OCI-LY7 (cell line): Measurements from ENCODE around the gene C1QL4. TPM values are rescaled to one million over a fixed set of nuclear protein-coding genes. Genes with fewer than 3 reads are reported as not detected.

Experiments
- BruUV-seq: library from RNA; stranded (reverse); fragments of 400-500 nt; replicated peaks from 2 replicates; lab custom pipeline; 2021; lab: Mats Ljungman, UMichigan
- CTCF ChIA-PET: fragments of 300-600 bp; sonication (Branson Sonifier 250); formaldehyde crosslinking; loops from one replicate; lab custom pipeline; 2022; ENCODE audit warnings: antibody characterized with exemption; ENCODE audit not compliant: unreplicated experiment; lab: Charles Lee
- POLR2A ChIA-PET: fragments of 300-600 bp; sonication (Branson Sonifier 250); formaldehyde crosslinking; loops from one replicate; lab custom pipeline; 2022; ENCODE audit warnings: antibody characterized with exemption; lab: Charles Lee
- DNase-seq: peaks from one replicate; pipeline ENCODE4 v3.0.0-alpha.2; 2015; ENCODE audit warnings: low spot score
- H2AFZ ChIP-seq: fragments of 200-600 bp; sonication (generic), shearing (Covaris generic); 2 replicates; pipeline ENCODE4 v1.6.1; 2014; ENCODE audit warnings: mild to moderate bottlenecking, antibody characterized with exemption, low read length, moderate library complexity
- H3K27ac ChIP-seq: fragments of 200-600 bp; sonication (generic); 2 replicates; pipeline ENCODE4 v1.5.1; 2014; ENCODE audit warnings: mixed run types, low read depth, mild to moderate bottlenecking, moderate library complexity, low read length, inconsistent platforms; ENCODE audit not compliant: poor library complexity, severe bottlenecking
- H3K36me3 ChIP-seq: fragments of 200-600 bp; sonication (generic); 2 replicates; pipeline ENCODE4 v1.6.1; 2014; ENCODE audit warnings: mild to moderate bottlenecking, antibody characterized with exemption, low read length, moderate library complexity, mixed read lengths; ENCODE audit not compliant: insufficient read depth
- H3K4me1 ChIP-seq: fragments of 200-600 bp; sonication (generic); 2 replicates; pipeline ENCODE4 v1.5.1; 2014; ENCODE audit warnings: mild to moderate bottlenecking, low read length; ENCODE audit not compliant: insufficient read depth, poor library complexity, severe bottlenecking
- H3K4me2 ChIP-seq: fragments of 200-600 bp; sonication (generic); 2 replicates; pipeline ENCODE4 v1.6.1; 2014; ENCODE audit warnings: mild to moderate bottlenecking, low read length
- H3K4me3 ChIP-seq: fragments of 200-600 bp; sonication (generic); 2 replicates; pipeline ENCODE4 v1.5.1; 2014; ENCODE audit warnings: mild to moderate bottlenecking, low read depth, low read length; ENCODE audit not compliant: poor library complexity, severe bottlenecking
- H3K79me2 ChIP-seq: fragments of 200-600 bp; sonication (generic); 2 replicates; pipeline ENCODE4 v1.6.1; 2016; ENCODE audit warnings: low read depth, mild to moderate bottlenecking, low read length, moderate library complexity, mixed read lengths; ENCODE audit not compliant: insufficient read depth
- H3K9me2 ChIP-seq: fragments of 200-600 bp; sonication (generic); 2 replicates; pipeline ENCODE4 v1.6.1; 2016; ENCODE audit warnings: mild to moderate bottlenecking, low read length, mixed read lengths; ENCODE audit not compliant: insufficient read depth
- H3K9me3 ChIP-seq: fragments of 200-600 bp; sonication (generic); 2 replicates; pipeline ENCODE4 v1.6.1; 2014; ENCODE audit warnings: mild to moderate bottlenecking, mixed run types, low read length, mixed read lengths
- H4K20me1 ChIP-seq: fragments of 200-600 bp; sonication (generic); 2 replicates; pipeline ENCODE4 v1.6.1; 2014; ENCODE audit warnings: mild to moderate bottlenecking, antibody characterized with exemption, low read length, moderate library complexity, mixed read lengths; ENCODE audit not compliant: insufficient read depth
- EZH2phosphoT487 ChIP-seq: fragments of 200-600 bp; sonication (generic); IDR thresholded peaks from 2 replicates; pipeline ENCODE4 v1.6.1; 2018; ENCODE audit warnings: low read depth, borderline replicate concordance, mild to moderate bottlenecking, mixed run types, antibody characterized with exemption, low read length, moderate library complexity, mixed read lengths
- intact Hi-C: fragments of 100-400 bp; cut with micrococcal nuclease; formaldehyde crosslinking; loops from one replicate; pipeline ENCODE4 v1.10.0; 2022; ENCODE audit not compliant: unreplicated experiment
- total RNA-seq, 2 experiments: library from RNA; depleted of rRNA in 1 of 2; stranded (reverse); fragments of >200 nt in 1 of 2; shearing (Covaris generic) in 1 of 2; gene quantifications; 2 replicates each; pipeline ENCODE4 v1.2.3, GENCODE V29; 2014 to 2022
- TF ChIP-seq, protein P1 (sequence below): fragments of 200-600 bp; sonication (generic); conservative IDR thresholded peaks from 2 replicates; pipeline ENCODE4 v1.5.1; 2014; ENCODE audit warnings: mild to moderate bottlenecking, antibody characterized with exemption, low read length, moderate library complexity, mixed read lengths

C1QL4 gene
- total RNA-seq, 2 experiments from 2014 or later = 0.19 TPM; not detected in 1

DNA sequence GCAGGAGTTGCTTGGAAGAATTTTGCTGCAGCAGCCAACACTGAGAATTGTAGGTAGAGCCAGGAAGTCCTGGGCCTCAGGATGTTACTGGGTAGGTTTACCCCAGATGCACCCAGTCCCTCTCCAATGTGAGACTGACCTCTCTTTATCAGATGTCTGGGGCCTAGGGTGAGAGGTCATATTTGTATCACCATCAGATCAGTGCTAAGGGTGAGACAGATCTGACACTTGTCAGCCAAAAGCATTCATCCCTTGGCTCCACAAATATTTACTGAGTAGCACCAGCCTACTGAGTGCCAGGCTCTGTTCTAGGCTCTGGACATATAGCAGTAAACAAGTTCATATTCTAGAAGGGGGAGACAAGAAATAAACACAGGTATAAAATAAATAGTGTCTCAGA is 9.6 kb downstream of the C1QL4 start:
- intact Hi-C loops = no loop called here
- CTCF ChIA-PET = no interaction called here
- H3K4me1 ChIP-seq = peaks cover 16% of the 10 kb centered on the region
- DNase-seq = no peak
- no TSS peak for BruUV-seq
- no peak overlapping the region for H3K4me2 ChIP-seq
- H3K4me3 ChIP-seq = no peak overlapping the region
- TF ChIP-seq, protein P1, sequence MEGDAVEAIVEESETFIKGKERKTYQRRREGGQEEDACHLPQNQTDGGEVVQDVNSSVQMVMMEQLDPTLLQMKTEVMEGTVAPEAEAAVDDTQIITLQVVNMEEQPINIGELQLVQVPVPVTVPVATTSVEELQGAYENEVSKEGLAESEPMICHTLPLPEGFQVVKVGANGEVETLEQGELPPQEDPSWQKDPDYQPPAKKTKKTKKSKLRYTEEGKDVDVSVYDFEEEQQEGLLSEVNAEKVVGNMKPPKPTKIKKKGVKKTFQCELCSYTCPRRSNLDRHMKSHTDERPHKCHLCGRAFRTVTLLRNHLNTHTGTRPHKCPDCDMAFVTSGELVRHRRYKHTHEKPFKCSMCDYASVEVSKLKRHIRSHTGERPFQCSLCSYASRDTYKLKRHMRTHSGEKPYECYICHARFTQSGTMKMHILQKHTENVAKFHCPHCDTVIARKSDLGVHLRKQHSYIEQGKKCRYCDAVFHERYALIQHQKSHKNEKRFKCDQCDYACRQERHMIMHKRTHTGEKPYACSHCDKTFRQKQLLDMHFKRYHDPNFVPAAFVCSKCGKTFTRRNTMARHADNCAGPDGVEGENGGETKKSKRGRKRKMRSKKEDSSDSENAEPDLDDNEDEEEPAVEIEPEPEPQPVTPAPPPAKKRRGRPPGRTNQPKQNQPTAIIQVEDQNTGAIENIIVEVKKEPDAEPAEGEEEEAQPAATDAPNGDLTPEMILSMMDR = no peak
- no peak for TF ChIP-seq EZH2phosphoT487
- H3K27ac ChIP-seq = no peak overlapping the region
- peaks cover 16% of the 10 kb centered on the region; the same call in 1 of the 2 replicates for H3K79me2 ChIP-seq
- H3K36me3 ChIP-seq = peaks cover 75% of the 10 kb centered on the region
- no peaks in the 10 kb centered on the region for H3K9me2 ChIP-seq
- no peaks in the 10 kb centered on the region for H3K9me3 ChIP-seq
- no peaks in the 10 kb centered on the region for H4K20me1 ChIP-seq
- no peak overlapping the region for H2AFZ ChIP-seq
- POLR2A ChIA-PET = no interaction called here

DNA sequence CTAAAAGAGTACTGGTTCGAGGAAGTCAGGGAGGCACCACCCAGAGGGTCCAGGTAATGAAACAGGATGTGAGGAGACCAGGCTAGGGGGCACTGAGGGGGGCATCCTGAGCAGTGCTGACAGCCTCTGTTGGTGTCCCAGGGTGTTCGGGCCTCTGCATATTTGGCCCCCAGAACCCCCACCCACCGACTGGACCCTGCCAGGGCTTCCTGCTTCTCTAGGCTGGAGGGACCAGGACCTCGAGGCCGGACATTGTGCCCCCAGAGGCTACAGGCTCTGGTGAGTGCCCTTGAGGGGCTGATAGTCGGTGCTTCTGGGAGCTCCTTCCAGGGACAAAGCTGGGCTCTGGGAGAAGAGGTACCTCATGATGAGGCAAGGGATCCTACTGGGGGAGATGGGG is 11.4 kb downstream of the C1QL4 start:
- no peak overlapping the region for H3K4me2 ChIP-seq
- no peak overlapping the region for H3K27ac ChIP-seq
- BruUV-seq = no TSS peak
- TF ChIP-seq, protein P1 = no peak
- TF ChIP-seq EZH2phosphoT487 = no peak
- H3K36me3 ChIP-seq = peaks cover 63% of the 10 kb centered on the region
- H3K79me2 ChIP-seq = peaks cover 16% of the 10 kb centered on the region; the same call in 1 of the 2 replicates
- ChIA-PET CTCF (no interaction called here), POLR2A (no interaction called here)
- H2AFZ ChIP-seq = no peak overlapping the region
- no peaks in the 10 kb centered on the region for H3K9me2 ChIP-seq
- no peak overlapping the region for H3K4me3 ChIP-seq
- H3K4me1 ChIP-seq = peaks cover 24% of the 10 kb centered on the region
- DNase-seq = no peak
- H3K9me3 ChIP-seq = no peaks in the 10 kb centered on the region
- intact Hi-C loops = no loop called here
- H4K20me1 ChIP-seq = no peaks in the 10 kb centered on the region

GRCh38 chr12:49323524-49324097 is 13.4 kb downstream of the C1QL4 start:
- Histone ChIP-seq H3K9me3 (no peaks in the 10 kb centered on the region), H3K4me2 (peak overlapping the region; percentile 88), H2AFZ (peak overlapping the region; percentile 62; the same call in 1 of the 2 replicates), H3K4me3 (peak overlapping the region; percentile 91), H3K4me1 (peaks cover 24% of the 10 kb centered on the region), H4K20me1 (no peaks in the 10 kb centered on the region), H3K9me2 (no peaks in the 10 kb centered on the region), H3K79me2 (peaks cover 16% of the 10 kb centered on the region; the same call in 1 of the 2 replicates), H3K36me3 (peaks cover 43% of the 10 kb centered on the region), H3K27ac (peak overlapping the region; percentile 61)
- intact Hi-C loops = loop anchor here (2.0 kb wide), 1 partner anchor 59 kb away; the partner anchor contains the start of gene TUBA1C
- ChIA-PET CTCF (interaction anchor here (0.6 kb wide), 2 partner anchors 8 to 466 kb away, joined by 3 to 6 read pairs; no protein-coding TSS in a partner anchor), POLR2A (interaction anchor here (0.7 to 2.0 kb wide), 12 partner anchors 8 to 418 kb away, joined by 3 to 13 read pairs (median 3); partner anchors contain the start of genes SPATS2, TMBIM6 and TUBA1B)
- BruUV-seq = TSS peak; percentile 83
- no peak for DNase-seq
- TF ChIP-seq, protein P1 = no peak
- TF ChIP-seq EZH2phosphoT487 = no peak
